Epithelial cell of prostate (primary cell): ENCODE results near the gene GRK4.

ENCODE experiments used
- DNase-seq: peaks from one replicate; pipeline ENCODE4 v3.0.0-alpha.2; 2011; ENCODE audit warnings: low read depth, low spot score
- H3K27ac ChIP-seq: fragments of 450-650 bp; 2 replicates; pipeline ENCODE4 v1.5.1; 2017; ENCODE audit warnings: mild to moderate bottlenecking

GRK4 gene

GRCh38 chr4:2995546-2996265, 32.3 kb downstream of the GRK4 start:
- no peak overlapping the region for H3K27ac ChIP-seq
- no peak for DNase-seq

- no peak overlapping the region for H3K27ac ChIP-seq
- no peak for DNase-seq
Measured at GRCh38 chr4:2996415-2996814, 33.0 kb downstream of the GRK4 start.

GRCh38 chr4:3007724-3008123, 44.4 kb downstream of the GRK4 start:
- no peak for DNase-seq
- no peak overlapping the region for H3K27ac ChIP-seq

GRCh38 chr4:3009422-3009821, 46.1 kb downstream of the GRK4 start:
- peak; percentile 12 for DNase-seq
- peak overlapping the region; percentile 90 for H3K27ac ChIP-seq

GRCh38 chr4:3010577-3010976, 47.2 kb downstream of the GRK4 start:
- H3K27ac ChIP-seq: peak overlapping the region; percentile 90
- DNase-seq: peak; percentile 8

- H3K27ac ChIP-seq: peak overlapping the region; percentile 90
- peak; percentile 20 for DNase-seq
Measured at GRCh38 chr4:3010998-3011397, 47.6 kb downstream of the GRK4 start.

- peak overlapping the region; percentile 90 for H3K27ac ChIP-seq
- DNase-seq: no peak
Measured at GRCh38 chr4:3011456-3012220, 48.3 kb downstream of the GRK4 start.

- no peak for DNase-seq
- H3K27ac ChIP-seq: no peak overlapping the region
Measured at GRCh38 chr4:3013323-3013722, 50.0 kb downstream of the GRK4 start.

GRCh38 chr4:3013839-3014350, 50.5 kb downstream of the GRK4 start:
- H3K27ac ChIP-seq: no peak overlapping the region
- no peak for DNase-seq

GRCh38 chr4:3016961-3017360, 53.6 kb downstream of the GRK4 start:
- no peak for DNase-seq
- no peak overlapping the region for H3K27ac ChIP-seq

GRCh38 chr4:3017504-3017903, 54.1 kb downstream of the GRK4 start:
- no peak for DNase-seq
- H3K27ac ChIP-seq: no peak overlapping the region

- H3K27ac ChIP-seq: no peak overlapping the region
- DNase-seq: no peak
Measured at GRCh38 chr4:3019145-3019846, 55.9 kb downstream of the GRK4 start.

- DNase-seq: no peak
- H3K27ac ChIP-seq: no peak overlapping the region
Measured at GRCh38 chr4:3021127-3021526, 57.8 kb downstream of the GRK4 start.

GRCh38 chr4:3021627-3022026, 58.3 kb downstream of the GRK4 start:
- H3K27ac ChIP-seq: no peak overlapping the region

GRCh38 chr4:3022112-3022511, 58.7 kb downstream of the GRK4 start:
- DNase-seq: no peak
- H3K27ac ChIP-seq: no peak overlapping the region

More at GRCh38 chr4:3021627-3022026, 58.3 kb downstream of the GRK4 start:
- no peak for DNase-seq

GRCh38 chr4:3022651-3023050, 59.3 kb downstream of the GRK4 start:
- DNase-seq: no peak
- no peak overlapping the region for H3K27ac ChIP-seq

GRCh38 chr4:3025881-3026280, 62.5 kb downstream of the GRK4 start:
- no peak for DNase-seq
- H3K27ac ChIP-seq: no peak overlapping the region

- DNase-seq: no peak
- no peak overlapping the region for H3K27ac ChIP-seq
Measured at GRCh38 chr4:3026540-3026939, 63.2 kb downstream of the GRK4 start.

GRCh38 chr4:3029464-3029863, 66.1 kb downstream of the GRK4 start:
- DNase-seq: no peak
- H3K27ac ChIP-seq: no peak overlapping the region

GRCh38 chr4:3030566-3031356, 67.4 kb downstream of the GRK4 start:
- no peak overlapping the region for H3K27ac ChIP-seq
- no peak for DNase-seq
